NB4 (cell line): ENCODE measurements around the gene NFATC4.

ENCODE experiments used
- DNase-seq: peaks from one replicate; pipeline ENCODE4 v3.0.0; 2010; ENCODE audit warnings: low read depth
- H3K4me3 ChIP-seq: one replicate; pipeline ENCODE4 v1.5.1; 2011; ENCODE audit warnings: mild to moderate bottlenecking, low read depth, low read length, moderate library complexity
- CTCF ChIP-seq: IDR thresholded peaks from one replicate; pipeline ENCODE4 v1.5.1; 2012; ENCODE audit warnings: low read depth, low read length
- MAX ChIP-seq: IDR thresholded peaks from 2 replicates; pipeline ENCODE4 v1.6.1; 2011; ENCODE audit warnings: low read depth, low read length
- MYC ChIP-seq: IDR thresholded peaks from 2 replicates; pipeline ENCODE4 v1.6.1; 2011; ENCODE audit warnings: low read depth, low read length
- POLR2A ChIP-seq: IDR thresholded peaks from 2 replicates; pipeline ENCODE4 v1.6.1; 2011; ENCODE audit warnings: mild to moderate bottlenecking; ENCODE audit not compliant: insufficient read length; ENCODE audit errors: extremely low read depth

Gene NFATC4

GRCh38 chr14:24428628-24429394 lies 60.8 kb downstream of the NFATC4 start:
- TF ChIP-seq MYC: no peak
- TF ChIP-seq MAX: no peak
- no peak for TF ChIP-seq CTCF
- no peak for TF ChIP-seq POLR2A
- no peak overlapping the region for H3K4me3 ChIP-seq
- no peak for DNase-seq
